CD4-positive, alpha-beta T cell (primary cell): ENCODE measurements around the gene ALDH2. TPM values are rescaled to one million over a fixed set of nuclear protein-coding genes. Genes with fewer than 3 reads are reported as not detected.

ENCODE experiments used
- ATAC-seq: fragments of 200-7000 bp; cut with Tn5 transposase; one replicate; pipeline ENCODE4 v1.10.0; 2022; ENCODE audit warnings: mild to moderate bottlenecking; ENCODE audit not compliant: poor library complexity
- CTCF ChIA-PET: fragments of 350-600 bp; sonication (Branson Sonifier 250); formaldehyde crosslinking; loops from one replicate; lab custom pipeline; 2021; ENCODE audit warnings: antibody characterized with exemption, inconsistent platforms; lab: Charles Lee
- POLR2A ChIA-PET: fragments of 350-600 bp; sonication (Branson Sonifier 250); formaldehyde crosslinking; loops from one replicate; lab custom pipeline; 2021; ENCODE audit warnings: antibody characterized with exemption, inconsistent platforms; lab: Charles Lee
- DNase-seq, 14 experiments: peaks; one replicate each; pipeline ENCODE4 v3.0.0-alpha.2; 2013 to 2020; ENCODE audit warnings: mixed read lengths in 2 of 14
- H3K27ac ChIP-seq, 2 donors: one replicate each; pipeline versions ENCODE4 v1.5.1 to v1.7.0; 2013; ENCODE audit warnings: low read length in 2 of 2, low read depth in 1 of 2, mild to moderate bottlenecking in 1 of 2
- H3K27me3 ChIP-seq, 2 experiments: 1 replicate in 1 of 2; 2 replicates in 1 of 2; pipeline versions ENCODE4 v1.6.1 to v1.7.0; 2013; ENCODE audit warnings: low read length in 2 of 2, control low read depth in 1 of 2, mild to moderate bottlenecking in 1 of 2, moderate library complexity in 1 of 2; ENCODE audit not compliant: insufficient read depth in 2 of 2, control insufficient read depth in 1 of 2
- H3K36me3 ChIP-seq: one replicate; pipeline ENCODE4 v1.6.1; 2013; ENCODE audit warnings: low read length, control low read depth; ENCODE audit not compliant: insufficient read depth
- H3K4me1 ChIP-seq: one replicate; pipeline ENCODE4 v1.6.1; 2013; ENCODE audit warnings: low read length, control low read depth; ENCODE audit not compliant: insufficient read depth
- H3K4me3 ChIP-seq: one replicate; pipeline ENCODE4 v1.5.1; 2013; ENCODE audit warnings: mild to moderate bottlenecking, low read length, moderate library complexity
- H3K9me3 ChIP-seq, 2 experiments: 1 replicate in 1 of 2; 2 replicates in 1 of 2; pipeline versions ENCODE4 v1.6.1 to v1.7.0; 2013; ENCODE audit warnings: low read length in 2 of 2, mild to moderate bottlenecking in 2 of 2, control low read depth in 1 of 2, moderate library complexity in 1 of 2; ENCODE audit not compliant: control insufficient read depth in 1 of 2, insufficient read depth in 1 of 2
- H3K27ac Mint-ChIP-seq: one replicate; pipeline ENCODE4 v1.8.0; 2020; ENCODE audit warnings: mixed read lengths
- H3K27me3 Mint-ChIP-seq: one replicate; pipeline ENCODE4 v1.8.0; 2021; ENCODE audit warnings: mixed read lengths
- H3K36me3 Mint-ChIP-seq: one replicate; pipeline ENCODE4 v1.8.0; 2021; ENCODE audit warnings: low read depth, mixed read lengths
- H3K4me1 Mint-ChIP-seq: one replicate; pipeline ENCODE4 v1.8.0; 2021; ENCODE audit warnings: low read depth, mixed read lengths
- H3K4me3 Mint-ChIP-seq: one replicate; pipeline ENCODE4 v1.8.0; 2020; ENCODE audit warnings: mild to moderate bottlenecking, mixed read lengths
- H3K9me3 Mint-ChIP-seq: one replicate; pipeline ENCODE4 v1.8.0; 2020; ENCODE audit warnings: mixed read lengths
- intact Hi-C, 2 experiments: fragments of 100-400 bp; cut with DNase I in 1 of 2; cut with micrococcal nuclease in 1 of 2; formaldehyde crosslinking; loops; one replicate each; pipeline versions ENCODE4 v1.15.1 to v1.9.0; 2023 to 2025; cut with DNase I, micrococcal nuclease
- total RNA-seq, 174 experiments: library from RNA in 2 of 174; stranded (reverse) in 2 of 174; gene quantifications; one replicate each; pipeline ENCODE4 v1.2.3 and lab custom pipeline; 2021 to 2026
- TF ChIP-seq, protein P1 (sequence below): fragments of 200-600 bp; IDR thresholded peaks from one replicate; pipeline ENCODE4 v1.8.0; 2022; ENCODE audit warnings: antibody characterized with exemption, mild to moderate bottlenecking

The ALDH2 gene
- total RNA-seq, 2 experiments from 2014 or later, result 2.0 to 2.1 TPM

DNA sequence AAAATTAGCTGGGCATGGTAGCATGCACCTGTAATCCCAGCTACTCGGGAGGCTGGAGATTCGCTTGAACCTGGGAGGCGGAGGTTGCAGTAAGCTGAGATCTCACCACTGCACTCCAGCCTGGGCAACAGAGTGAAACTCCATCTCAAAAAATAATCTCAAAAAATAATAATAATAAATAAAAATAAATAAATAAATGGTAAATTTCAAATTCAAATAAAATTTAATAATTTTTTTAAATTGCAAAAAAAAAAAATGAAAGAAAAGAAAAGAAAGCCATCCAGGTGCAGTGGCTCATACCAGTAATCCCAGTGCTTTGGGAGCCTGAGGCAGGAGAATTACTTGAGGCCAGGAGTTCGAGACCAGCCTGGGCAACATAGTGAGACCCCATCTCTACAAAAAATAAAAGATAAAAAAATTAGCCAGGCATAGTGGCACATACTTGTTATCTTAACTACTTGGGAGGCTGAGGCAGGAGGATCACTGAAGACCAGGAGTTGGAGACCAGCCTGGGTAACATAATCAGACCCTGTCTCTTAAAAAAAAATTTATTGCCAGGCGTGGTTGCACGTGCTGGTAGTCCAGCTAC lies 36.4 kb downstream of the ALDH2 start:
- H3K9me3 Mint-ChIP-seq, result no peaks in the 10 kb centered on the region
- no peak overlapping the region for H3K4me3 Mint-ChIP-seq
- Histone ChIP-seq H3K4me3 (no peak overlapping the region), H3K4me1 (no peaks in the 10 kb centered on the region), H3K36me3 (no peaks in the 10 kb centered on the region), H3K9me3 (no peaks in the 10 kb centered on the region), H3K27ac (no peak overlapping the region), H3K27me3 (no peaks in the 10 kb centered on the region)
- intact Hi-C loops, result no loop called here
- TF ChIP-seq, protein P1, sequence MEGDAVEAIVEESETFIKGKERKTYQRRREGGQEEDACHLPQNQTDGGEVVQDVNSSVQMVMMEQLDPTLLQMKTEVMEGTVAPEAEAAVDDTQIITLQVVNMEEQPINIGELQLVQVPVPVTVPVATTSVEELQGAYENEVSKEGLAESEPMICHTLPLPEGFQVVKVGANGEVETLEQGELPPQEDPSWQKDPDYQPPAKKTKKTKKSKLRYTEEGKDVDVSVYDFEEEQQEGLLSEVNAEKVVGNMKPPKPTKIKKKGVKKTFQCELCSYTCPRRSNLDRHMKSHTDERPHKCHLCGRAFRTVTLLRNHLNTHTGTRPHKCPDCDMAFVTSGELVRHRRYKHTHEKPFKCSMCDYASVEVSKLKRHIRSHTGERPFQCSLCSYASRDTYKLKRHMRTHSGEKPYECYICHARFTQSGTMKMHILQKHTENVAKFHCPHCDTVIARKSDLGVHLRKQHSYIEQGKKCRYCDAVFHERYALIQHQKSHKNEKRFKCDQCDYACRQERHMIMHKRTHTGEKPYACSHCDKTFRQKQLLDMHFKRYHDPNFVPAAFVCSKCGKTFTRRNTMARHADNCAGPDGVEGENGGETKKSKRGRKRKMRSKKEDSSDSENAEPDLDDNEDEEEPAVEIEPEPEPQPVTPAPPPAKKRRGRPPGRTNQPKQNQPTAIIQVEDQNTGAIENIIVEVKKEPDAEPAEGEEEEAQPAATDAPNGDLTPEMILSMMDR, result no peak
- H3K36me3 Mint-ChIP-seq, result no peaks in the 10 kb centered on the region
- ChIA-PET CTCF (no interaction called here), POLR2A (no interaction called here)
- H3K27ac Mint-ChIP-seq, result no peak overlapping the region
- ATAC-seq (no peak), DNase-seq (no peak)
- H3K27me3 Mint-ChIP-seq, result no peaks in the 10 kb centered on the region
- H3K4me1 Mint-ChIP-seq, result no peaks in the 10 kb centered on the region

DNA sequence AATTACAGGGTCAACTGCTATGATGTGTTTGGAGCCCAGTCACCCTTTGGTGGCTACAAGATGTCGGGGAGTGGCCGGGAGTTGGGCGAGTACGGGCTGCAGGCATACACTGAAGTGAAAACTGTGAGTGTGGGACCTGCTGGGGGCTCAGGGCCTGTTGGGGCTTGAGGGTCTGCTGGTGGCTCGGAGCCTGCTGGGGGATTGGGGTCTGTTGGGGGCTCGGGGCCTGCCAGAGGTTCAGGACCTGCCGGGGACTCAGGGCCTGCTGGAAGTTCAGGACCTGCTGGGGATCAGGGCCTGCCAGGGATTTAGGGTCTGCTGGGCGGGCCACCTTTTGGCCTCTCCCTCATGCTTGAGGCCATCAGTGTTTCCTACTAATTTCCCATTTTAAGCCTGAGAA lies 37.1 kb downstream of the ALDH2 start:
- Mint-ChIP-seq H3K27me3 (no peaks in the 10 kb centered on the region), H3K4me3 (no peak overlapping the region), H3K27ac (no peak overlapping the region), H3K36me3 (no peaks in the 10 kb centered on the region), H3K4me1 (no peaks in the 10 kb centered on the region), H3K9me3 (no peaks in the 10 kb centered on the region)
- H3K4me1 ChIP-seq, result no peaks in the 10 kb centered on the region
- CTCF ChIA-PET, result no interaction called here
- no peaks in the 10 kb centered on the region for H3K9me3 ChIP-seq
- H3K27me3 ChIP-seq, result no peaks in the 10 kb centered on the region
- DNase-seq, result no peak
- ATAC-seq, result no peak
- H3K27ac ChIP-seq, result no peak overlapping the region
- POLR2A ChIA-PET, result no interaction called here
- intact Hi-C loops, result no loop called here
- no peak overlapping the region for H3K4me3 ChIP-seq
- TF ChIP-seq, protein P1, result no peak
- no peaks in the 10 kb centered on the region for H3K36me3 ChIP-seq

DNA sequence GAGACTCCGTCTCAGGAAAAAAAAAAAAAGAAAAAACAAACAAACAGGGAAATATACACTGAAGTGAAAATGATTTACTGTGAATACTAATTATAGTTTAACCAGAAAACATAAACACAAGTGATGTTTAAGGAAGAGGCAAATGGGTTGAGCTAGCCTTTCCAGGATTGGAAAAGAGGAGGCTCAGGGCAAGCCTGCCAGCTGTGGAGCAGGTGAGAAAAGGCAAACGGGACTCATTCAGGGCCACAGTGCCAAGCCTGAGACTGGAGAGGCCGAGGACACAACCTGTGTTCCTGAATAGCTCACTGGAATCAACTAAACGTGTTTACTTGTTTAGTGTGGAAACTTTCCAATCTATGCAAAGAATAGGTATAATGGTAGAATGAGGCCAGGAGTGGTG lies 39.6 kb downstream of the ALDH2 start:
- no peaks in the 10 kb centered on the region for H3K9me3 ChIP-seq
- H3K36me3 Mint-ChIP-seq, result no peaks in the 10 kb centered on the region
- no peak overlapping the region for H3K4me3 Mint-ChIP-seq
- H3K4me3 ChIP-seq, result no peak overlapping the region
- no peak for DNase-seq
- no peaks in the 10 kb centered on the region for H3K4me1 ChIP-seq
- intact Hi-C loops, result no loop called here
- no peak for ATAC-seq
- H3K27ac ChIP-seq, result no peak overlapping the region
- H3K4me1 Mint-ChIP-seq, result no peaks in the 10 kb centered on the region
- H3K27me3 ChIP-seq, result no peaks in the 10 kb centered on the region
- no peaks in the 10 kb centered on the region for H3K36me3 ChIP-seq
- H3K27ac Mint-ChIP-seq, result no peak overlapping the region
- no peaks in the 10 kb centered on the region for H3K27me3 Mint-ChIP-seq
- no peaks in the 10 kb centered on the region for H3K9me3 Mint-ChIP-seq
- TF ChIP-seq, protein P1, result no peak
- POLR2A ChIA-PET, result no interaction called here
- CTCF ChIA-PET, result interaction anchor here (0.6 kb wide), 1 partner anchor 73 kb away, joined by 3 read pairs; no protein-coding TSS in a partner anchor
